Stimulated activated CD8-positive, alpha-beta memory T cell treated with anti-CD3 and anti-CD28 coated beads, Interleukin-7, amount 100 ng/mL, for 4 hours (primary cell): Measurements from ENCODE around the gene TEX38.
"Not testable (repeated sequence)": the region's sequence is repeated elsewhere in the genome, so short reads cannot be mapped to it uniquely, and the experiment has no call there.

Experiments used
- DNase-seq, 2 donors: peaks; one replicate each; pipeline ENCODE4 v3.0.0-alpha.2; 2020; ENCODE audit warnings: low read depth in 2 of 2

The TEX38 gene

DNA sequence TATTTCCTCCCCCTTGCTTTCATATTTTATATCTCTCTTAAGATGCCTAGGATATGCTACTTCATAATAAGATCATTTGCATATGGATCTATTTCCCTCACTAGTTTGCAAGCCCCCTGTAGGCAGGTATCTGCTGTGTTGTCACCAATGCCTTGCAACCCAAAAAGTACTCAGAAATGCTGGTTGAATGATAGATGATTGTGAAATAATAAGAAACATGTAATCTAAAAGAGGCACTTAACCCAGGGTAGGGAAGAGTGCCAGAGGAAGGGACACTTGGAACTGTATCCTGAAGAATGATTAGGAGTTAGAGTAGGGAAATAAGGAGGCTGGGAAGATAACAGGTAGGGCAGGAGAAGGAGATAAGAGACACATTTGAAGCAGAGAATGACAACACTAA lies 15.8 kb upstream of the TEX38 start:
- DNase-seq: no peak

DNA sequence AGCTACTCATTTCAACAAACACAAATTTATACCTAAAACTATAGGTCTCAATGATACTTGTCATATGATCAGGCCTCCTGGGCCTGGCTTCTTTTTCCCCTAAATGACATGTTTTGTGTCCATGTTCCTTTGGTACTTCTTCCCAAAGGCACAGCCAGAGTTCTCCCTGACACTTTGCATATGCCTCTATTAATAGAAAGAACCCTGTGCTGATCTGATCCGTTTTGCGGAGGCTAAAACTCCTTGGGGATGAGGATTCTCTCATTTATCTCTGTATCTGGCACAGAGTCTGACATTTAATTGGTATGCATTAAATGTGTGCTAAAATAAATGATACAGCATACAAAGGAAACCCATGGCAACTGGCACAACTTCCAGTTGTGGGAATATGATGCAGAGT lies 15.0 kb upstream of the TEX38 start:
- no peak for DNase-seq

DNA sequence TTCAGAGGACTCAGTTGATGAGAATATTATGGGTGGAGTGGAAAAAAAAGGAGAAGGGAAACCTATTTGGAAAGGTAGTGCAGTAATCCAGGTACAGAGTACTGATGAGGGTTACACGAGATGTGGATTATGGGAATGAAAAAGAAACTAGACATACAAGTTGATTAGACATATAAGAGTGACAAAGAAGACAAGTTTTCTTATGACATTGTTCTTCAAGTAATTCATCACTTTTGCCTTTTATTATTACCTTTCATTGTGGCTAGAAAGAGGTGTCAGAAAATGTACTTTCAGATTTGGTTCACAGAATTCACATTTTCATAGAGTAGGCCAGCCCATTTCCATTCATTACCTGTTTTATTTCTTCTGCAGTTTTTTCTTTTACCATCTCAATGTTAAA lies 13.9 kb upstream of the TEX38 start:
- DNase-seq: no peak

DNA sequence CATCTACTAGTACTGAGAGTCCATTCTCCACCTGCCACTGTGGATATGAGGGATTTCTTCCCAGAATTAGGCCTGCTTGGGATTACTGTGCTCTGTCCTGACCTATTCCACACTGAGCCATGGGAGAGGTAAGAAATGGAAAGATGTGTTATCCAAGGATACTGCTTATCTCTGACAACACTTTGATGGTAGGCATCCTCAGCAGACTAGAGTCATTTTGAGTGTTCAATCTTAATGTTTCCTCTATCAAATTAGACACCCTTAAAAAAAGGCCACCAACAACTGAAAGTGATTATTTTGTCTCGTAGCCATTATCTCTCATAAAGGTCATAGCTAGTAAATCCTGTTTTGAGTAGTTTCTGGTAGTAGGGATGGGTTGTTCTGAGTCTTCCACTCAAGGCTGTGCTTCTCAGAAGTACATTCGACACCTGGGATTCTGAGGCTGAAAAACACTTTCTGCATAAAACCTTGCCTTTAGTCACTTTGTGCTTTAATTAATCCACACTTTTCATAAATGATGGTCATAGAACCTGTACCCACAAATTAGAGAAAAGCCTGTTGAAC lies 12.3 kb upstream of the TEX38 start:
- DNase-seq: no peak

DNA sequence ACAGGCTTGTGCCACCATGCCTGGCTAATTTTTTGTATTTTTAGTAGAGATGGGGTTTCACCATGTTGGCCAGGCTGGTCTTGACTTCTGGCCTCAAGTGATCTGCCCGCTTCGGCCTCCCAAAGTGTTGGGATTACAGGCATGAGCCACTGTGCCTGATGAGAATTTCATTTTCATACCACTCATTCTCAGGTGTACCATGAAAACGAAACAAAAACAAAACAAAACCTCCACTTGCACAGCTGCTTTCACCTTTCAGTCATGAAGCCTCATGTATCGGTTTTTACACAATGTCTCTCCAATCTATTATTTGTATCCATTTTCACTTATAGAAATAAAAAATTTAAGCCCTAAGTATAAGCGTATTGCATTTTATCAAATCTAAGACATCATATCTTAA lies 11.5 kb upstream of the TEX38 start:
- not testable (repeated sequence) for DNase-seq

DNA sequence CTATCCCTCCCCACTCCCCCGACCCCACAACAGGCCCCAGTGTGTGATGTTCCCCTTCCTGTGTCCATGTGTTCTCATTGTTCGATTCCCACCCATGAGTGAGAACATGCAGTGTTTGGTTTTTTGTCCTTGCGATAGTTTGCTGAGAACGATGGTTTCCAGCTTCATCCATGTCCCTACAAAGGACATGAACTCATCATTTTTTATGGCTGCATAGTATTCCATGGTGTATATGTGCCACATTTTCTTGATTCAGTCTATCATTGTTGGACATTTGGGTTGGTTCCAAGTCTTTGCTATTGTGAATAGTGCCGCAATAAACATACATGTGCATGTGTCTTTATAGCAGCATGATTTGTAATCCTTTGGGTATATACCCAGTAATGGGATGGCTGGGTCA lies 8.7 kb upstream of the TEX38 start:
- not testable (repeated sequence) for DNase-seq

- no peak for DNase-seq
Measured at GRCh38 chr1:46665983-46666382, 5.7 kb upstream of the TEX38 start.

GRCh38 chr1:46667782-46668760 lies 3.6 kb upstream of the TEX38 start, which contains the start of gene ATPAF1:
Gene ATPAF1, minus strand, starts transcription at chr1:46668364. Its CDS starts 42 bp downstream, at chr1:46668322.
- peak; percentile 15 to 44 for DNase-seq

DNA sequence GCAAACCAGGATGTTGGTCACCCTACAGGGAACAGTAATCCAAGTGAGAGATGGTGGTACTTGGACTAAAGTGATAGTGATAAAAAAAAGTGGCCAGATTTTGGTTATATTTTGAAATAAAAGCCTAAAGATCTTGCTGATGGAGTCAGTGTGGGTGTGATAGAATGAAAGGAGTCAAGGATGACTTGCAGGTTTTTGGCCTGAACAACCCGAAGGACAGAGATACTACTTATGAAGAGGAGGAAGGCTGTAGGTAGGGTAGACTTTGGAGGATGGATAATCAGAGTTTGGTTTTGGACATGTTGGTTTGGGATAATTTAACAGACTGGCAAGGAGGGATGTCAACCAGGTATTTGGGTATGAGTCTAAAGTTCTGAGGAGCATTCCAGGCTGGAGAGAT lies 1.5 kb upstream of the TEX38 start:
- no peak for DNase-seq

DNA sequence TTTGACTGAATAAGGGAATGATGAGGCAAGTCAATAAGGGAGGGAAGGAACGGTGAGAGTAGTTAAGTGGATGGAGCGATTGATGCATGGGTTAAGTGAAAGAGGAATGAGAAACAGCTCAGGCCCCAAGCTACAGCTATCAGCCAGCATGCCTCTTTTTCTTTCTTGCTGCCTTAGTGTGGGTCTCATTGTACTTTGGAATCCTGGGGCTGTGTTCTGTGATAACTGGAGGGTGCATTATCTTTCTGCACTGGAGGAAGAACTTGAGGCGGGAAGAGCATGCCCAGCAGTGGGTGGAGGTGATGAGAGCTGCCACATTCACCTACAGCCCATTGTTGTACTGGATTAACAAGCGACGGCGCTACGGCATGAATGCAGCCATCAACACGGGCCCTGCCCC lies 1.0 kb downstream of the TEX38 start:
- no peak for DNase-seq

- no peak for DNase-seq
Measured at GRCh38 chr1:46673749-46674182, 2.1 kb downstream of the TEX38 start.

GRCh38 chr1:46675549-46676314 lies 4.1 kb downstream of the TEX38 start:
- DNase-seq: no peak

GRCh38 chr1:46676531-46676930 lies 4.9 kb downstream of the TEX38 start:
- no peak for DNase-seq

DNA sequence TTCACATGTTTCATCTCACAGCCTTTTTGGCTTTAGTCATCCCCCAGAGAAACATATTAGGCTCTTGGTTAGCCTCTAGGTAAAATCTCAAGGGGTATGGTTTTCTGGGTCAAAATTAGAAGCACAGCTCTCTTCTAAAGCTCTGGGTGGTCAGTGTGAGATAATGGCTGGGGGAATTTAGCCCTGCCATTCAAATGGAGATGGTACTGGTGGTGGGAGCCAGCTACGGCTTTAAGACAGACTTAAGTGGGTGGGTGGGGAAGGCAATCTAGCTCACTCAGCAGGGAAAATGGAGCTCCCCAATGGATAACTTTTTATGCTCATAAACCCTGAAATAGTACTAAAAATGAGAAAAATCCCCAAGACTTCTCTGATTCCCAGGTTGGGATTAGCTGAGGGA lies 5.7 kb downstream of the TEX38 start:
- no peak for DNase-seq

DNA sequence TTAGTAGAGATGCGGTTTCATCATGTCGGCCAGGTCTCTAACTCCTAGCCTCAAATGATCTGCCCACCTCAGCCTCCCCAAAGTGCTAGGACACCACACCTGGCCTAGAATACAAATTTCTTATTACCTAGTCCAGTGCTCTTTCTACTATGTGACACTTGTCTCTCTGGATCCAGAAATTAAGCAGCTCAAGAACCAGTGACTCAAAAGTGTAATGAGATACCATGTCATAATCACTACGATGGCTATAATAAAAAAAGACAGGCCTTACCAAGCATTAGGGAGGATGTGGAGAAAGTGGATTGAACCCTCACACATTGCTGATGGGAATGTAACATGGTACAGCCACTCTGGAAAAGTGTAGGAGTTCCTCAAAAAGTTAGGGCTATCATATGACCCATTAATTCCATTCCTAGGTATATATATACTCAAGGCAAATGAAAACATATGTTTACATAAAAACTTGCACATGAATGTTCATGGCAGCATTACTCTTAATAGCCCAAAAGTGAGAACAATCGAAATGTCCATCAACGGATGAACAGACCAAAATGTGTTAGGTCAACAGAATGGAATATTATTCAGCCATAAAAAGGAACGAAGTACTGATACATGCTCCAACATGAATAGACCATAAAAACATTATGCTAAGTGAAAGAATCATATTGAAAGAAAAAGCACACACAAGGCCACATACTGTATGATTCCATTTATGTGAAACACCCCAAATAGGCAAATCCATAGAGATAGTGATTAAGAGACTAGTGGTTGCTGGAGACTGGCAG lies 8.3 kb downstream of the TEX38 start:
- DNase-seq: no peak

DNA sequence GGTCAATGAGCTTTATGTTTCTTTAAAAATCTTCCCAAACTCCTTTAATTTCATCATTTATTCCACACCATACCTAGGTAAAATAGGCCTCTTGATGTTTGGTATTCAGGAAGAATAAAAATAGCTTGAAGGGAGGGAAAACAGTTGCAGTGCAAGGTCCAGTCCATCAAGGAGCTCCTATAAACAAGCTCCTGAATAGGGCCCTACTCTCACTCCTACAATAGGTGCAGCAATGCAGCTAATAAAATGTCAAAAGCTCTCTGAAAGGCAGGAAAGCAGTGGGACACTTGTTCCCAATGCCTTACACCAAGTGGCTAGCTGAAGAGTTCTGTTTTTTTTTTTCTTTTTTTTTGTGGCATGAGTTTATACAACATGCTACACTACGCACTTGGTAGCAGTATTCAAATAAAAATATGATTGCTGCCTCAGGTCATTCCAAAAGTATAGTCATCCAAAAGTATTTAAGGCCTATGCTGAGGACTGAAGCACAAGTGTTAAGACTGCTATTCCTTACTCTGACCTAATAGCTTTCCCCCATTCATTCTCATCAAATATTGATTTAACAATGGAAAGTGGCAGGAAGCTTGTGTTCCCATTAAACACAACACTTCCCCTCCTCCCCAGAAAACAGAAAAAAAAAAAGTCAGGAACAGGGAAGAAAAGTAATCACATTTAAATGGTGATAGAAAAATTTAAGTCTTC lies 9.8 kb downstream of the TEX38 start:
- no peak for DNase-seq

DNA sequence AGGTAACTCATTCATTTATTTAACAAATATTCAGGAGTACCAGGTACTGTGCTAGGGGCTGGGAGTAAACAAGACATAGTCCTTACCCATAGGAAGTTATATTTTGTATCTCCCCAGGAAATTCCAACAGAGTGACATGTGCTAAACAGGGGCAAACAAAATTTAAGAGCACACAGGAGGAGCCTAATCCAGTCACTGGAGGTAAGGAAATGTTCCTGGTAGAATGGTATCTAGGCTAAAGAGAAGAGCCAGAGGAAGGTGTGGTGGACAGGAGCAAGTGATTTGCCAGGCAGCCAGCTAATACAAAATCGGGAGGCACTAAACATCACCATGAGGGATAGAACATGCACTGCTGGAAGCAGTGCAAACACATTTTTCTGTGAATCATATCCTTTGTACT lies 10.4 kb downstream of the TEX38 start:
- no peak for DNase-seq

GRCh38 chr1:46684670-46685069 lies 13.0 kb downstream of the TEX38 start:
- DNase-seq: no peak

GRCh38 chr1:46686255-46686654 lies 14.6 kb downstream of the TEX38 start:
- no peak for DNase-seq

DNA sequence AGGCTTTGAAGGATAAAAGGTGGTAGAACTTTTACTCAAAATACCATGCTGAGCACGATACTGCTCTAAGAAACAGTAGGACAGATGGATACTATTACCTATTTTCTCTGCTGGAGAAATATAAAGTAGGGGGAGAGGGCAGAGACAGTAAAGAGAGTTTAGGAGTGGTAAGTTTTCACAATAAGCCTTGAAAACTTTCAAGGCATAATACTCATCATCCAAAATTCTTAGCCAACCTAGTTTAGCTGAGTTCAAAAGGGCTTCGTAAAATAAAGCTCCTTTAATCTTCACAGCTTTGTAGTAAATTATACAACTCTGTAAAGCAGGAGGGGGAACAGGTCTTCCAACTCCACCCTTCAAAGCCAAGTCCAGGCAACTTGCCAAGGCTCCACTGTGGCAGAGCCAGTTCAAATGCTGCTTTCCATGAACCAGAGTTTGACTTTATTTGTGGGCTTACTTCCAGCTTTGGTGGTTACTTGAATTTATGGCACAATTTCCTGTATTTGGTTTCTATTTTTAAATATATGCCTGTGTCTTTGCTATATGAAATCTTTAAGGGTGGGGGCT lies 15.5 kb downstream of the TEX38 start:
- no peak for DNase-seq
